ENCODE results near the gene HOXB4. TPM values are rescaled to one million over a fixed set of nuclear protein-coding genes. Genes with fewer than 3 reads are reported as not detected.

The HOXB4 gene
- total RNA-seq, 1 donor: 0.36 TPM

- TF ChIP-seq CTCF (IDR thresholded peaks at IDR 0.05; ENCODE audit: extremely low read depth, low read depth, low read length): no peak
- no peak overlapping the region for H3K27ac ChIP-seq (ENCODE audit: low read depth, low read length)
- H3K4me2 ChIP-seq (ENCODE audit: insufficient read depth, low read length): peak overlapping the region; percentile 45
- no peak overlapping the region for H3K4me3 ChIP-seq (ENCODE audit: insufficient read depth, low read length)
- H3K9me3 ChIP-seq (ENCODE audit: low read depth, low read length): no peaks in the 10 kb centered on the region
- H2AFZ ChIP-seq (ENCODE audit: low read length): no peak overlapping the region
- no peaks in the 10 kb centered on the region for H3K79me2 ChIP-seq (ENCODE audit: insufficient read depth, low read length)
- no peaks in the 10 kb centered on the region for H3K36me3 ChIP-seq (ENCODE audit: insufficient read depth, low read length)
- no peaks in the 10 kb centered on the region for H4K20me1 ChIP-seq (ENCODE audit: insufficient read depth, low read length)
- DNase-seq (ENCODE audit: insufficient read length, low spot score, missing footprints): no peak
- H3K27me3 ChIP-seq (ENCODE audit: insufficient read depth, low read length): peaks cover 79% of the 10 kb centered on the region
- H3K4me1 ChIP-seq (ENCODE audit: insufficient read depth, low read length): no peaks in the 10 kb centered on the region
Measured at GRCh38 chr17:48547808-48548522, 30.2 kb downstream of the HOXB4 start.

- Histone ChIP-seq H4K20me1 (ENCODE audit: insufficient read depth, low read length) (no peaks in the 10 kb centered on the region), H3K4me2 (ENCODE audit: insufficient read depth, low read length) (peak overlapping the region; percentile 45), H3K27me3 (ENCODE audit: insufficient read depth, low read length) (peaks cover 81% of the 10 kb centered on the region), H3K27ac (ENCODE audit: low read depth, low read length) (no peak overlapping the region), H3K79me2 (ENCODE audit: insufficient read depth, low read length) (peaks cover 3% of the 10 kb centered on the region), H2AFZ (ENCODE audit: low read length) (no peak overlapping the region), H3K4me1 (ENCODE audit: insufficient read depth, low read length) (no peaks in the 10 kb centered on the region), H3K4me3 (ENCODE audit: insufficient read depth, low read length) (peak overlapping the region; percentile 1), H3K36me3 (ENCODE audit: insufficient read depth, low read length) (no peaks in the 10 kb centered on the region), H3K9me3 (ENCODE audit: low read depth, low read length) (no peaks in the 10 kb centered on the region)
- no peak for DNase-seq (ENCODE audit: insufficient read length, low spot score, missing footprints)
- no peak for TF ChIP-seq CTCF (IDR thresholded peaks at IDR 0.05; ENCODE audit: extremely low read depth, low read depth, low read length)
Measured at GRCh38 chr17:48546924-48547807, 31.0 kb downstream of the HOXB4 start.

- Histone ChIP-seq H2AFZ (ENCODE audit: low read length) (no peak overlapping the region), H3K9me3 (ENCODE audit: low read depth, low read length) (no peaks in the 10 kb centered on the region), H3K4me2 (ENCODE audit: insufficient read depth, low read length) (peak overlapping the region; percentile 45), H3K27me3 (ENCODE audit: insufficient read depth, low read length) (peaks cover 81% of the 10 kb centered on the region), H3K4me1 (ENCODE audit: insufficient read depth, low read length) (peaks cover 2% of the 10 kb centered on the region), H4K20me1 (ENCODE audit: insufficient read depth, low read length) (no peaks in the 10 kb centered on the region), H3K36me3 (ENCODE audit: insufficient read depth, low read length) (no peaks in the 10 kb centered on the region), H3K27ac (ENCODE audit: low read depth, low read length) (no peak overlapping the region), H3K79me2 (ENCODE audit: insufficient read depth, low read length) (peaks cover 4% of the 10 kb centered on the region), H3K4me3 (ENCODE audit: insufficient read depth, low read length) (no peak overlapping the region)
- no peak for TF ChIP-seq CTCF (IDR thresholded peaks at IDR 0.05; ENCODE audit: extremely low read depth, low read depth, low read length)
- DNase-seq (ENCODE audit: insufficient read length, low spot score, missing footprints): no peak
Measured at GRCh38 chr17:48546137-48546923, 31.8 kb downstream of the HOXB4 start.
